ENCODE data around the gene SLC15A3. TPM values are rescaled to one million over a fixed set of nuclear protein-coding genes. Genes with fewer than 3 reads are reported as not detected.

Gene SLC15A3
- total and polyA plus RNA-seq, 2 experiments from 2014 or later = 14.2 to 15.8 TPM

DNA sequence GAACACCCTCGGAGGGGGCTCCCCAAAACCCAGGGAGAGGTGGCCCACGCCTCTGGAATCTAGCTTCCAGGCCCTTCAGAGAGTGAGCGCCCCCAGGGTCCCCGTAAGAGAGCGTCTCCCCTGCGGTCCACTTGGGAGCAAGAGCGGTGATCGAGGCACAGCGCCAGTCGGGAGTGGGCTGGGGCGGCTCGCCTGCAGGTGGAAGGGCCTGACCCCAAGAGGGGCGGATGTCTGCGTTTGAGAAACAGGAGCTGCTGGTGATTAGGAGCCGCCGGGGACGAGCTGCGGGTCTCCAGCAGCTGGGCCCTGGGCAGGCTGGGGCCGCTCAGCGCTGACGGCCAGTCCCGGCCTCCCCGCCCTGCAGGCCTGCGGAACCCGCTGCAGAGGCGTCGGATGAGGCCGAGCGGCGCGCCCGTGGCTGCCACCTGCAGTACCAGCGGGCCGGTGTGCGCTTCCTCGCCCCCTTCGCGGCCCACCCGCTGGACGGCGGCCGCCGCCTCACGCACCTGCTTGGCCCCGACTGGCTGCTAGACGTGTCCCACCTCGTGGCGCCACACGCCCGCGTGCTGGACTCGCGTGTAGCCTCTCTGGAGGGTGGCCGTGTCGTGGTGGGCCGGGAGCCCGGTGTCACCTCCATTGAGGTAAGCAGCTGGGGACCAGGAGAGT is 17.7 kb downstream of the SLC15A3 start:
- H3K4me3 ChIP-seq = no peak overlapping the region
- no peak overlapping the region for H3K27ac Mint-ChIP-seq
- H3K4me2 ChIP-seq = no peak overlapping the region
- no peak for DNase-seq (ENCODE audit: low spot score)
- TF ChIP-seq JUNB (IDR thresholded peaks at IDR 0.05; ENCODE audit: unreplicated experiment) (no peak), CREB1 (CRISPR knock-in tag; IDR thresholded peaks at IDR 0.05; ENCODE audit: low read depth) (no peak), STAT1 (IDR thresholded peaks at IDR 0.05; ENCODE audit: unreplicated experiment) (no peak), NANOG (IDR thresholded peaks at IDR 0.05; ENCODE audit: borderline replicate concordance) (no peak), ZNF114 (CRISPR knock-in tag; IDR thresholded peaks at IDR 0.05) (no peak), EZH2 (IDR thresholded peaks at IDR 0.05; ENCODE audit: low read depth, unreplicated experiment) (no peak), ZNF331 (CRISPR knock-in tag; IDR thresholded peaks at IDR 0.05; ENCODE audit: low read depth) (no peak), EZH2phosphoT487 (IDR thresholded peaks at IDR 0.05; ENCODE audit: unreplicated experiment) (no peak), POLR2AphosphoS5 (IDR thresholded peaks at IDR 0.05; ENCODE audit: low read depth) (no peak)
- TF ChIP-seq, protein P1, sequence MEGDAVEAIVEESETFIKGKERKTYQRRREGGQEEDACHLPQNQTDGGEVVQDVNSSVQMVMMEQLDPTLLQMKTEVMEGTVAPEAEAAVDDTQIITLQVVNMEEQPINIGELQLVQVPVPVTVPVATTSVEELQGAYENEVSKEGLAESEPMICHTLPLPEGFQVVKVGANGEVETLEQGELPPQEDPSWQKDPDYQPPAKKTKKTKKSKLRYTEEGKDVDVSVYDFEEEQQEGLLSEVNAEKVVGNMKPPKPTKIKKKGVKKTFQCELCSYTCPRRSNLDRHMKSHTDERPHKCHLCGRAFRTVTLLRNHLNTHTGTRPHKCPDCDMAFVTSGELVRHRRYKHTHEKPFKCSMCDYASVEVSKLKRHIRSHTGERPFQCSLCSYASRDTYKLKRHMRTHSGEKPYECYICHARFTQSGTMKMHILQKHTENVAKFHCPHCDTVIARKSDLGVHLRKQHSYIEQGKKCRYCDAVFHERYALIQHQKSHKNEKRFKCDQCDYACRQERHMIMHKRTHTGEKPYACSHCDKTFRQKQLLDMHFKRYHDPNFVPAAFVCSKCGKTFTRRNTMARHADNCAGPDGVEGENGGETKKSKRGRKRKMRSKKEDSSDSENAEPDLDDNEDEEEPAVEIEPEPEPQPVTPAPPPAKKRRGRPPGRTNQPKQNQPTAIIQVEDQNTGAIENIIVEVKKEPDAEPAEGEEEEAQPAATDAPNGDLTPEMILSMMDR (conservative IDR thresholded peaks at IDR 0.05; ENCODE audit: low read depth in 2 of 2) = no peak
- TF ChIP-seq, protein P2, sequence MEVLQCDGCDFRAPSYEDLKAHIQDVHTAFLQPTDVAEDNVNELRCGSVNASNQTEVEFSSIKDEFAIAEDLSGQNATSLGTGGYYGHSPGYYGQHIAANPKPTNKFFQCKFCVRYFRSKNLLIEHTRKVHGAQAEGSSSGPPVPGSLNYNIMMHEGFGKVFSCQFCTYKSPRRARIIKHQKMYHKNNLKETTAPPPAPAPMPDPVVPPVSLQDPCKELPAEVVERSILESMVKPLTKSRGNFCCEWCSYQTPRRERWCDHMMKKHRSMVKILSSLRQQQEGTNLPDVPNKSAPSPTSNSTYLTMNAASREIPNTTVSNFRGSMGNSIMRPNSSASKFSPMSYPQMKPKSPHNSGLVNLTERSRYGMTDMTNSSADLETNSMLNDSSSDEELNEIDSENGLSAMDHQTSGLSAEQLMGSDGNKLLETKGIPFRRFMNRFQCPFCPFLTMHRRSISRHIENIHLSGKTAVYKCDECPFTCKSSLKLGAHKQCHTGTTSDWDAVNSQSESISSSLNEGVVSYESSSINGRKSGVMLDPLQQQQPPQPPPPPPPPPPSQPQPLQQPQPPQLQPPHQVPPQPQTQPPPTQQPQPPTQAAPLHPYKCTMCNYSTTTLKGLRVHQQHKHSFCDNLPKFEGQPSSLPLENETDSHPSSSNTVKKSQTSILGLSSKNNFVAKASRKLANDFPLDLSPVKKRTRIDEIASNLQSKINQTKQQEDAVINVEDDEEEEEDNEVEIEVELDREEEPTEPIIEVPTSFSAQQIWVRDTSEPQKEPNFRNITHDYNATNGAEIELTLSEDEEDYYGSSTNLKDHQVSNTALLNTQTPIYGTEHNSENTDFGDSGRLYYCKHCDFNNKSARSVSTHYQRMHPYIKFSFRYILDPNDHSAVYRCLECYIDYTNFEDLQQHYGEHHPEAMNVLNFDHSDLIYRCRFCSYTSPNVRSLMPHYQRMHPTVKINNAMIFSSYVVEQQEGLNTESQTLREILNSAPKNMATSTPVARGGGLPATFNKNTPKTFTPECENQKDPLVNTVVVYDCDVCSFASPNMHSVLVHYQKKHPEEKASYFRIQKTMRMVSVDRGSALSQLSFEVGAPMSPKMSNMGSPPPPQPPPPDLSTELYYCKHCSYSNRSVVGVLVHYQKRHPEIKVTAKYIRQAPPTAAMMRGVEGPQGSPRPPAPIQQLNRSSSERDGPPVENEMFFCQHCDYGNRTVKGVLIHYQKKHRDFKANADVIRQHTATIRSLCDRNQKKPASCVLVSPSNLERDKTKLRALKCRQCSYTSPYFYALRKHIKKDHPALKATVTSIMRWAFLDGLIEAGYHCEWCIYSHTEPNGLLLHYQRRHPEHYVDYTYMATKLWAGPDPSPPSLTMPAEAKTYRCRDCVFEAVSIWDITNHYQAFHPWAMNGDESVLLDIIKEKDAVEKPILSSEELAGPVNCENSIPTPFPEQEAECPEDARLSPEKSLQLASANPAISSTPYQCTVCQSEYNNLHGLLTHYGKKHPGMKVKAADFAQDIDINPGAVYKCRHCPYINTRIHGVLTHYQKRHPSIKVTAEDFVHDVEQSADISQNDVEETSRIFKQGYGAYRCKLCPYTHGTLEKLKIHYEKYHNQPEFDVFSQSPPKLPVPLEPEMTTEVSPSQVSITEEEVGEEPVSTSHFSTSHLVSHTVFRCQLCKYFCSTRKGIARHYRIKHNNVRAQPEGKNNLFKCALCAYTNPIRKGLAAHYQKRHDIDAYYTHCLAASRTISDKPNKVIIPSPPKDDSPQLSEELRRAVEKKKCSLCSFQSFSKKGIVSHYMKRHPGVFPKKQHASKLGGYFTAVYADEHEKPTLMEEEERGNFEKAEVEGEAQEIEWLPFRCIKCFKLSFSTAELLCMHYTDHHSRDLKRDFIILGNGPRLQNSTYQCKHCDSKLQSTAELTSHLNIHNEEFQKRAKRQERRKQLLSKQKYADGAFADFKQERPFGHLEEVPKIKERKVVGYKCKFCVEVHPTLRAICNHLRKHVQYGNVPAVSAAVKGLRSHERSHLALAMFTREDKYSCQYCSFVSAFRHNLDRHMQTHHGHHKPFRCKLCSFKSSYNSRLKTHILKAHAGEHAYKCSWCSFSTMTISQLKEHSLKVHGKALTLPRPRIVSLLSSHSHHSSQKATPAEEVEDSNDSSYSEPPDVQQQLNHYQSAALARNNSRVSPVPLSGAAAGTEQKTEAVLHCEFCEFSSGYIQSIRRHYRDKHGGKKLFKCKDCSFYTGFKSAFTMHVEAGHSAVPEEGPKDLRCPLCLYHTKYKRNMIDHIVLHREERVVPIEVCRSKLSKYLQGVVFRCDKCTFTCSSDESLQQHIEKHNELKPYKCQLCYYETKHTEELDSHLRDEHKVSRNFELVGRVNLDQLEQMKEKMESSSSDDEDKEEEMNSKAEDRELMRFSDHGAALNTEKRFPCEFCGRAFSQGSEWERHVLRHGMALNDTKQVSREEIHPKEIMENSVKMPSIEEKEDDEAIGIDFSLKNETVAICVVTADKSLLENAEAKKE (CRISPR knock-in tag; IDR thresholded peaks at IDR 0.05) = no peak
- TF ChIP-seq, protein P3, sequence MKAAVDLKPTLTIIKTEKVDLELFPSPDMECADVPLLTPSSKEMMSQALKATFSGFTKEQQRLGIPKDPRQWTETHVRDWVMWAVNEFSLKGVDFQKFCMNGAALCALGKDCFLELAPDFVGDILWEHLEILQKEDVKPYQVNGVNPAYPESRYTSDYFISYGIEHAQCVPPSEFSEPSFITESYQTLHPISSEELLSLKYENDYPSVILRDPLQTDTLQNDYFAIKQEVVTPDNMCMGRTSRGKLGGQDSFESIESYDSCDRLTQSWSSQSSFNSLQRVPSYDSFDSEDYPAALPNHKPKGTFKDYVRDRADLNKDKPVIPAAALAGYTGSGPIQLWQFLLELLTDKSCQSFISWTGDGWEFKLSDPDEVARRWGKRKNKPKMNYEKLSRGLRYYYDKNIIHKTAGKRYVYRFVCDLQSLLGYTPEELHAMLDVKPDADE (IDR thresholded peaks at IDR 0.05) = no peak
- TF ChIP-seq, protein P4, sequence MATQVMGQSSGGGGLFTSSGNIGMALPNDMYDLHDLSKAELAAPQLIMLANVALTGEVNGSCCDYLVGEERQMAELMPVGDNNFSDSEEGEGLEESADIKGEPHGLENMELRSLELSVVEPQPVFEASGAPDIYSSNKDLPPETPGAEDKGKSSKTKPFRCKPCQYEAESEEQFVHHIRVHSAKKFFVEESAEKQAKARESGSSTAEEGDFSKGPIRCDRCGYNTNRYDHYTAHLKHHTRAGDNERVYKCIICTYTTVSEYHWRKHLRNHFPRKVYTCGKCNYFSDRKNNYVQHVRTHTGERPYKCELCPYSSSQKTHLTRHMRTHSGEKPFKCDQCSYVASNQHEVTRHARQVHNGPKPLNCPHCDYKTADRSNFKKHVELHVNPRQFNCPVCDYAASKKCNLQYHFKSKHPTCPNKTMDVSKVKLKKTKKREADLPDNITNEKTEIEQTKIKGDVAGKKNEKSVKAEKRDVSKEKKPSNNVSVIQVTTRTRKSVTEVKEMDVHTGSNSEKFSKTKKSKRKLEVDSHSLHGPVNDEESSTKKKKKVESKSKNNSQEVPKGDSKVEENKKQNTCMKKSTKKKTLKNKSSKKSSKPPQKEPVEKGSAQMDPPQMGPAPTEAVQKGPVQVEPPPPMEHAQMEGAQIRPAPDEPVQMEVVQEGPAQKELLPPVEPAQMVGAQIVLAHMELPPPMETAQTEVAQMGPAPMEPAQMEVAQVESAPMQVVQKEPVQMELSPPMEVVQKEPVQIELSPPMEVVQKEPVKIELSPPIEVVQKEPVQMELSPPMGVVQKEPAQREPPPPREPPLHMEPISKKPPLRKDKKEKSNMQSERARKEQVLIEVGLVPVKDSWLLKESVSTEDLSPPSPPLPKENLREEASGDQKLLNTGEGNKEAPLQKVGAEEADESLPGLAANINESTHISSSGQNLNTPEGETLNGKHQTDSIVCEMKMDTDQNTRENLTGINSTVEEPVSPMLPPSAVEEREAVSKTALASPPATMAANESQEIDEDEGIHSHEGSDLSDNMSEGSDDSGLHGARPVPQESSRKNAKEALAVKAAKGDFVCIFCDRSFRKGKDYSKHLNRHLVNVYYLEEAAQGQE (IDR thresholded peaks at IDR 0.05; ENCODE audit: unreplicated experiment) = no peak
- 0 out of 2 replicates have a peak, but pooled peaks cover 6% of the 10 kb centered on the region for H3K36me3 ChIP-seq (ENCODE audit: insufficient read depth)
- ATAC-seq = peak; percentile 14
- no peaks in the 10 kb centered on the region for H3F3A ChIP-seq (replicated peaks; ENCODE audit: low read depth)
- H2AFZ ChIP-seq = no peak overlapping the region
- no peaks in the 10 kb centered on the region for H3K4me1 ChIP-seq (ENCODE audit: insufficient read depth)
- H3K27me3 Mint-ChIP-seq (ENCODE audit: insufficient read depth, low read depth, poor library complexity) = peaks cover 2% of the 10 kb centered on the region
- H3K36me3 Mint-ChIP-seq (ENCODE audit: low read depth) = peaks cover 38% of the 10 kb centered on the region
- H3K4me3 Mint-ChIP-seq = no peak overlapping the region
- H3K4me1 Mint-ChIP-seq = peaks cover 14% of the 10 kb centered on the region; the same call in 2 of the 3 replicates
- H3K27me3 ChIP-seq (ENCODE audit: insufficient read depth) = no peaks in the 10 kb centered on the region
- H4K20me1 ChIP-seq (replicated peaks; ENCODE audit: insufficient read depth) = peaks cover 4% of the 10 kb centered on the region; the same call in 1 of the 2 replicates
- H3K27ac ChIP-seq (ENCODE audit: low read depth) = no peak overlapping the region
- no peaks in the 10 kb centered on the region for H3K9me3 Mint-ChIP-seq
- H3K79me2 ChIP-seq (replicated peaks; ENCODE audit: insufficient read depth) = no peaks in the 10 kb centered on the region
- no peaks in the 10 kb centered on the region for H3K9me2 ChIP-seq (ENCODE audit: insufficient read depth)
